ENCODE measurements around the gene EPS15. TPM values are rescaled to one million over a fixed set of nuclear protein-coding genes. Genes with fewer than 3 reads are reported as not detected.

Gene EPS15
- total RNA-seq, 5 donors from 2014 or later (not counting 1 experiment from before 2014, with no cell fraction given): 61.0 to 76.1 (median 75.2) TPM

- no peaks in the 10 kb centered on the region for H3K27me3 Mint-ChIP-seq
- peaks cover 6 to 13% of the 10 kb centered on the region in 2 donors for H3K36me3 ChIP-seq (ENCODE audit: control insufficient read depth in 2 of 2, extremely low read depth in 1 of 2, insufficient read depth in 1 of 2, low read length in 1 of 2)
- H3K4me1 Mint-ChIP-seq: peaks cover 2 to 6% (median 2%) of the 10 kb centered on the region in 3 donors
These were observed 137.1 kb downstream of the EPS15 start for GRCh38 chr1:51381964-51382363.

GRCh38 chr1:51380936-51381335, 138.1 kb downstream of the EPS15 start:
- H3K27ac ChIP-seq (ENCODE audit: low read length): no peak overlapping the region
- CTCF ChIA-PET: no interaction called here
- no peaks in the 10 kb centered on the region for H3K27me3 ChIP-seq (replicated peaks in 1 of 2; ENCODE audit: control insufficient read depth in 2 of 2, extremely low read depth in 1 of 2, insufficient read depth in 2 of 2, low read length in 1 of 2)
- Mint-ChIP-seq H3K4me3 (no peak overlapping the region), H3K4me1 (peaks cover 2 to 6% (median 2%) of the 10 kb centered on the region in 3 donors), H3K9me3 (peaks cover 0 to 10% (median 7%) of the 10 kb centered on the region in 3 donors), H3K27me3 (no peaks in the 10 kb centered on the region), H3K27ac (no peak overlapping the region), H3K36me3 (peaks cover 75% of the 10 kb centered on the region)
- WGBS (ENCODE audit: insufficient coverage): 100% methylated on average over 1 of the region's 1 CpG
- DNase-seq: no peak
- no peaks in the 10 kb centered on the region for H3K4me1 ChIP-seq (ENCODE audit: control insufficient read depth in 1 of 2, extremely low read depth in 1 of 2, insufficient read depth in 2 of 2, low read length in 2 of 2)
- H3K36me3 ChIP-seq (ENCODE audit: control insufficient read depth in 2 of 2, extremely low read depth in 1 of 2, insufficient read depth in 1 of 2, low read length in 1 of 2): peaks cover 6 to 10% of the 10 kb centered on the region in 2 donors
- no peak overlapping the region for H3K4me3 ChIP-seq (ENCODE audit: control insufficient read depth in 1 of 2, extremely low read depth in 1 of 2, low read length in 1 of 2)
- POLR2A ChIA-PET: no interaction called here
- no peak for ATAC-seq (replicated peaks in 1 of 4)
- peaks cover 7% of the 10 kb centered on the region for H3K9me3 ChIP-seq

More at GRCh38 chr1:51381964-51382363, 137.1 kb downstream of the EPS15 start:
- H3K36me3 Mint-ChIP-seq: peaks cover 80% of the 10 kb centered on the region
- Histone ChIP-seq H3K27me3 (replicated peaks in 1 of 2; ENCODE audit: control insufficient read depth in 2 of 2, extremely low read depth in 1 of 2, insufficient read depth in 2 of 2, low read length in 1 of 2) (no peaks in the 10 kb centered on the region), H3K9me3 (peaks cover 10% of the 10 kb centered on the region), H3K4me1 (ENCODE audit: control insufficient read depth in 1 of 2, extremely low read depth in 1 of 2, insufficient read depth in 2 of 2, low read length in 2 of 2) (no peaks in the 10 kb centered on the region), H3K27ac (ENCODE audit: low read length) (no peak overlapping the region), H3K4me3 (ENCODE audit: control insufficient read depth in 1 of 2, extremely low read depth in 1 of 2, low read length in 1 of 2) (no peak overlapping the region)
- no peak for ATAC-seq (replicated peaks in 1 of 4)
- CTCF ChIA-PET: no interaction called here
- DNase-seq: no peak
- POLR2A ChIA-PET: interaction anchor here in 1 of 2 donors (0.7 kb wide), 1 partner anchor 9 kb away, joined by 6 read pairs; no protein-coding TSS in a partner anchor
- no peak overlapping the region for H3K4me3 Mint-ChIP-seq
- H3K27ac Mint-ChIP-seq: no peak overlapping the region
- H3K9me3 Mint-ChIP-seq: peaks cover 0 to 10% (median 10%) of the 10 kb centered on the region in 3 donors

- Mint-ChIP-seq H3K9me3 (peaks cover 0 to 4% (median 0%) of the 10 kb centered on the region in 3 donors), H3K27ac (no peak overlapping the region), H3K36me3 (peaks cover 65% of the 10 kb centered on the region), H3K27me3 (no peaks in the 10 kb centered on the region), H3K4me3 (no peak overlapping the region), H3K4me1 (peaks cover 2 to 6% (median 2%) of the 10 kb centered on the region in 3 donors)
- CTCF ChIA-PET: no interaction called here
- H3K9me3 ChIP-seq: no peaks in the 10 kb centered on the region
- peaks cover 6 to 16% of the 10 kb centered on the region in 2 donors for H3K36me3 ChIP-seq (ENCODE audit: control insufficient read depth in 2 of 2, extremely low read depth in 1 of 2, insufficient read depth in 1 of 2, low read length in 1 of 2)
- 94% methylated on average over 3 of the region's 6 CpGs for WGBS (ENCODE audit: insufficient coverage)
- H3K27me3 ChIP-seq (replicated peaks in 1 of 2; ENCODE audit: control insufficient read depth in 2 of 2, extremely low read depth in 1 of 2, insufficient read depth in 2 of 2, low read length in 1 of 2): no peaks in the 10 kb centered on the region
- no peak overlapping the region for H3K27ac ChIP-seq (ENCODE audit: low read length)
- no peaks in the 10 kb centered on the region for H3K4me1 ChIP-seq (ENCODE audit: control insufficient read depth in 1 of 2, extremely low read depth in 1 of 2, insufficient read depth in 2 of 2, low read length in 2 of 2)
- POLR2A ChIA-PET: no interaction called here
- ATAC-seq (replicated peaks in 1 of 4) (no peak), DNase-seq (no peak)
- no peak overlapping the region for H3K4me3 ChIP-seq (ENCODE audit: control insufficient read depth in 1 of 2, extremely low read depth in 1 of 2, low read length in 1 of 2)
These were observed 140.2 kb downstream of the EPS15 start for GRCh38 chr1:51378871-51379270.

GRCh38 chr1:51373898-51374297, 145.2 kb downstream of the EPS15 start:
- 100% methylated on average over 2 of the region's 3 CpGs for WGBS (ENCODE audit: insufficient coverage)
- no peaks in the 10 kb centered on the region for H3K27me3 ChIP-seq (replicated peaks in 1 of 2; ENCODE audit: control insufficient read depth in 2 of 2, extremely low read depth in 1 of 2, insufficient read depth in 2 of 2, low read length in 1 of 2)
- peaks cover 6 to 32% of the 10 kb centered on the region in 2 donors for H3K36me3 ChIP-seq (ENCODE audit: control insufficient read depth in 2 of 2, extremely low read depth in 1 of 2, insufficient read depth in 1 of 2, low read length in 1 of 2)
- Mint-ChIP-seq H3K36me3 (peaks cover 50% of the 10 kb centered on the region), H3K4me1 (no peaks in the 10 kb centered on the region), H3K9me3 (no peaks in the 10 kb centered on the region), H3K27me3 (no peaks in the 10 kb centered on the region), H3K27ac (no peak overlapping the region), H3K4me3 (no peak overlapping the region)
- DNase-seq: no peak
- ATAC-seq (replicated peaks in 1 of 4): no peak
- ChIA-PET CTCF (no interaction called here), POLR2A (interaction anchor here in 1 of 2 donors (0.7 kb wide), 1 partner anchor 52 kb away, joined by 3 read pairs; no protein-coding TSS in a partner anchor)
- no peaks in the 10 kb centered on the region for H3K4me1 ChIP-seq (ENCODE audit: control insufficient read depth in 1 of 2, extremely low read depth in 1 of 2, insufficient read depth in 2 of 2, low read length in 2 of 2)
- H3K27ac ChIP-seq (ENCODE audit: low read length): no peak overlapping the region
- no peaks in the 10 kb centered on the region for H3K9me3 ChIP-seq
- no peak overlapping the region for H3K4me3 ChIP-seq (ENCODE audit: control insufficient read depth in 1 of 2, extremely low read depth in 1 of 2, low read length in 1 of 2)

- no peaks in the 10 kb centered on the region for H3K4me1 ChIP-seq (ENCODE audit: control insufficient read depth in 1 of 2, extremely low read depth in 1 of 2, insufficient read depth in 2 of 2, low read length in 2 of 2)
- no peaks in the 10 kb centered on the region for H3K27me3 ChIP-seq (replicated peaks in 1 of 2; ENCODE audit: control insufficient read depth in 2 of 2, extremely low read depth in 1 of 2, insufficient read depth in 2 of 2, low read length in 1 of 2)
- no peak for DNase-seq
- H3K4me1 Mint-ChIP-seq: no peaks in the 10 kb centered on the region
- no peak overlapping the region for H3K27ac Mint-ChIP-seq
- H3K4me3 ChIP-seq (ENCODE audit: control insufficient read depth in 1 of 2, extremely low read depth in 1 of 2, low read length in 1 of 2): no peak overlapping the region
- no peaks in the 10 kb centered on the region for H3K9me3 Mint-ChIP-seq
- H3K27ac ChIP-seq (ENCODE audit: low read length): no peak overlapping the region
- H3K36me3 Mint-ChIP-seq: peaks cover 47% of the 10 kb centered on the region
- H3K36me3 ChIP-seq (ENCODE audit: control insufficient read depth in 2 of 2, extremely low read depth in 1 of 2, insufficient read depth in 1 of 2, low read length in 1 of 2): peaks cover 0 to 31% of the 10 kb centered on the region in 2 donors
- H3K4me3 Mint-ChIP-seq: no peak overlapping the region
- POLR2A ChIA-PET: interaction anchor here in 1 of 2 donors (0.6 kb wide), 1 partner anchor 14 kb away, joined by 9 read pairs; no protein-coding TSS in a partner anchor
- CTCF ChIA-PET: no interaction called here
- no peaks in the 10 kb centered on the region for H3K9me3 ChIP-seq
- H3K27me3 Mint-ChIP-seq: no peaks in the 10 kb centered on the region
- ATAC-seq (replicated peaks in 1 of 4): no peak
These were observed 146.5 kb downstream of the EPS15 start for GRCh38 chr1:51372561-51372960.

GRCh38 chr1:51369171-51369570, 149.9 kb downstream of the EPS15 start:
- DNase-seq: no peak
- no peak overlapping the region for H3K4me3 Mint-ChIP-seq
- no peaks in the 10 kb centered on the region for H3K4me1 Mint-ChIP-seq
- no peaks in the 10 kb centered on the region for H3K27me3 Mint-ChIP-seq
- no peaks in the 10 kb centered on the region for H3K9me3 ChIP-seq
- H3K4me3 ChIP-seq (ENCODE audit: control insufficient read depth in 1 of 2, extremely low read depth in 1 of 2, low read length in 1 of 2): no peak overlapping the region
- 88% methylated on average over 3 of the region's 4 CpGs for WGBS (ENCODE audit: insufficient coverage)
- no peaks in the 10 kb centered on the region for H3K4me1 ChIP-seq (ENCODE audit: control insufficient read depth in 1 of 2, extremely low read depth in 1 of 2, insufficient read depth in 2 of 2, low read length in 2 of 2)
- ChIA-PET CTCF (no interaction called here), POLR2A (interaction anchor here in 1 of 2 donors (0.5 to 0.6 kb wide), 2 partner anchors 9 to 261 kb away, joined by 3 to 5 read pairs; no protein-coding TSS in a partner anchor)
- peaks cover 46% of the 10 kb centered on the region for H3K36me3 Mint-ChIP-seq
- ATAC-seq (replicated peaks in 1 of 4): no peak
- H3K9me3 Mint-ChIP-seq: no peaks in the 10 kb centered on the region
- H3K36me3 ChIP-seq (ENCODE audit: control insufficient read depth in 2 of 2, extremely low read depth in 1 of 2, insufficient read depth in 1 of 2, low read length in 1 of 2): peaks cover 0 to 44% of the 10 kb centered on the region in 2 donors
- H3K27me3 ChIP-seq (replicated peaks in 1 of 2; ENCODE audit: control insufficient read depth in 2 of 2, extremely low read depth in 1 of 2, insufficient read depth in 2 of 2, low read length in 1 of 2): no peaks in the 10 kb centered on the region
- no peak overlapping the region for H3K27ac Mint-ChIP-seq
- H3K27ac ChIP-seq (ENCODE audit: low read length): no peak overlapping the region

GRCh38 chr1:51365774-51366173, 153.3 kb downstream of the EPS15 start:
- H3K9me3 ChIP-seq: no peaks in the 10 kb centered on the region
- Mint-ChIP-seq H3K4me1 (no peaks in the 10 kb centered on the region), H3K36me3 (peaks cover 42% of the 10 kb centered on the region), H3K4me3 (no peak overlapping the region), H3K27ac (no peak overlapping the region), H3K27me3 (no peaks in the 10 kb centered on the region), H3K9me3 (no peaks in the 10 kb centered on the region)
- WGBS (ENCODE audit: insufficient coverage): no CpG with 5 or more reads among the region's 1 CpG
- no peaks in the 10 kb centered on the region for H3K27me3 ChIP-seq (replicated peaks in 1 of 2; ENCODE audit: control insufficient read depth in 2 of 2, extremely low read depth in 1 of 2, insufficient read depth in 2 of 2, low read length in 1 of 2)
- H3K27ac ChIP-seq (ENCODE audit: low read length): no peak overlapping the region
- no peak for ATAC-seq (replicated peaks in 1 of 4)
- no peaks in the 10 kb centered on the region for H3K4me1 ChIP-seq (ENCODE audit: control insufficient read depth in 1 of 2, extremely low read depth in 1 of 2, insufficient read depth in 2 of 2, low read length in 2 of 2)
- CTCF ChIA-PET: no interaction called here
- DNase-seq: no peak
- no peak overlapping the region for H3K4me3 ChIP-seq (ENCODE audit: control insufficient read depth in 1 of 2, extremely low read depth in 1 of 2, low read length in 1 of 2)
- peaks cover 0 to 51% of the 10 kb centered on the region in 2 donors for H3K36me3 ChIP-seq (ENCODE audit: control insufficient read depth in 2 of 2, extremely low read depth in 1 of 2, insufficient read depth in 1 of 2, low read length in 1 of 2)
- POLR2A ChIA-PET: no interaction called here

All from T-cell (primary cell).